K562 (cell line): ENCODE measurements around the gene STMN3.

ENCODE experiments used
- ARHGAP35 ChIP-seq: fragments of 450-650 bp; IDR thresholded peaks from 2 replicates; pipeline ENCODE4 v1.6.1; 2018; ENCODE audit not compliant: partially characterized antibody
- FOS ChIP-seq: IDR thresholded peaks from 3 replicates; pipeline ENCODE4 v1.6.1; 2011; ENCODE audit not compliant: insufficient read length; ENCODE audit errors: extremely low read depth
- FOXA1 ChIP-seq: fragments of 450-650 bp; IDR thresholded peaks from 2 replicates; pipeline ENCODE4 v1.6.1; 2016; ENCODE audit warnings: mild to moderate bottlenecking, borderline replicate concordance
- FOXA3 ChIP-seq, 2 experiments: fragments of 450-650 bp in 1 of 2; sonication (generic) in 1 of 2; formaldehyde crosslinking; IDR thresholded peaks in 1 of 2; conservative IDR thresholded peaks in 1 of 2; 2 replicates each; pipeline versions ENCODE4 v1.4.0 to v1.8.0; 2020 to 2022; ENCODE audit warnings: mild to moderate bottlenecking in 2 of 2, missing genetic modification reagents in 1 of 2
- IRF2 ChIP-seq: sonication (generic); formaldehyde crosslinking; IDR thresholded peaks from 2 replicates; pipeline ENCODE4 v1.8.1; 2022; ENCODE audit warnings: mild to moderate bottlenecking, missing genetic modification reagents
- NR1H2 ChIP-seq: sonication (generic); formaldehyde crosslinking; IDR thresholded peaks from 2 replicates; pipeline ENCODE4 v1.4.0; 2020; ENCODE audit warnings: mild to moderate bottlenecking, missing genetic modification reagents
- RB1 ChIP-seq: fragments of 450-650 bp; IDR thresholded peaks from 2 replicates; pipeline ENCODE4 v1.6.1; 2017; ENCODE audit warnings: low read depth, mild to moderate bottlenecking
- RCOR1 ChIP-seq, 2 experiments: IDR thresholded peaks; 2 replicates each; pipeline ENCODE4 v1.6.1; 2012; ENCODE audit warnings: low read depth in 2 of 2, low read length in 2 of 2, borderline replicate concordance in 1 of 2, improper control_type of control experiment in 1 of 2
- ZNF584 ChIP-seq: fragments of 200-800 bp; sonication (Bioruptor generic); IDR thresholded peaks from 2 replicates; pipeline ENCODE4 v1.6.1; 2016; ENCODE audit warnings: low read depth, mild to moderate bottlenecking, missing genetic modification characterization, missing compliant biosample characterization
- TF ChIP-seq, protein P1 (sequence below), 3 experiments: IDR thresholded peaks in 2 of 3; conservative IDR thresholded peaks in 1 of 3; 2 replicates each; pipeline ENCODE4 v1.5.1; 2011 to 2012; ENCODE audit warnings: low read length in 3 of 3, mild to moderate bottlenecking in 3 of 3, control low read depth in 2 of 3, improper control_type of control experiment in 1 of 3, inconsistent platforms in 1 of 3, low read depth in 1 of 3, mixed read lengths in 1 of 3, moderate library complexity in 1 of 3; ENCODE audit not compliant: insufficient read depth in 2 of 3
- TF ChIP-seq, protein P2 (sequence below): sonication (generic); formaldehyde crosslinking; IDR thresholded peaks from 2 replicates; pipeline ENCODE4 v1.8.0; 2023; ENCODE audit warnings: missing genetic modification reagents, mild to moderate bottlenecking, borderline replicate concordance

DNA sequence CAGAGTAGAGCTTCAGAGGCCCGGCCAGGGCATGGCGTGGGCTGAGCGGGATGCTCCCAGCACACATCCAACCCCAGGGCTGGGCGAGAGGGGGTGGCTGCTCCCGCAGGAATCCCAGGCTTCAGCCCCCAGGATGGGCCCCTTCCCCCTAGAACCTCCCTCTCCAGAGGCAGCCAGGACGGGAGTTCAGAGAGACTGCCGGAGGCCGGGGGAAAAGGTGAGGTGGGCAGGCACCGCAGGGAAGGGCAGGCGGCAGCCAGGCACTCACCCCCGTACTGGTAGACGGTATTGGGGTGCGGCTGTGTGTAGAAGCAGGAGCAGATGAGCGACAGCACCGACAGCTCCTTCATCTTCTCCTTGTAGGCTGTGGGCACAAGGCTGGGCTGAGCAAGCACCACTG, 9.3 kb downstream of the STMN3 start:
- TF ChIP-seq IRF2 (CRISPR knock-in tag) (no peak), RCOR1 (IDR thresholded peaks at IDR 0.05; ENCODE audit: borderline replicate concordance in 1 of 2, low read depth in 2 of 2, low read length in 2 of 2) (no peak), FOS (no peak), NR1H2 (CRISPR knock-in tag) (no peak), FOXA1 (no peak), FOXA3 (CRISPR knock-in tag; conservative IDR thresholded peaks at IDR 0.05 in 1 of 2, IDR thresholded peaks at IDR 0.05 in 1 of 2) (no peak), ARHGAP35 (no peak), RB1 (no peak), ZNF584 (CRISPR knock-in tag) (no peak)
- TF ChIP-seq, protein P1, sequence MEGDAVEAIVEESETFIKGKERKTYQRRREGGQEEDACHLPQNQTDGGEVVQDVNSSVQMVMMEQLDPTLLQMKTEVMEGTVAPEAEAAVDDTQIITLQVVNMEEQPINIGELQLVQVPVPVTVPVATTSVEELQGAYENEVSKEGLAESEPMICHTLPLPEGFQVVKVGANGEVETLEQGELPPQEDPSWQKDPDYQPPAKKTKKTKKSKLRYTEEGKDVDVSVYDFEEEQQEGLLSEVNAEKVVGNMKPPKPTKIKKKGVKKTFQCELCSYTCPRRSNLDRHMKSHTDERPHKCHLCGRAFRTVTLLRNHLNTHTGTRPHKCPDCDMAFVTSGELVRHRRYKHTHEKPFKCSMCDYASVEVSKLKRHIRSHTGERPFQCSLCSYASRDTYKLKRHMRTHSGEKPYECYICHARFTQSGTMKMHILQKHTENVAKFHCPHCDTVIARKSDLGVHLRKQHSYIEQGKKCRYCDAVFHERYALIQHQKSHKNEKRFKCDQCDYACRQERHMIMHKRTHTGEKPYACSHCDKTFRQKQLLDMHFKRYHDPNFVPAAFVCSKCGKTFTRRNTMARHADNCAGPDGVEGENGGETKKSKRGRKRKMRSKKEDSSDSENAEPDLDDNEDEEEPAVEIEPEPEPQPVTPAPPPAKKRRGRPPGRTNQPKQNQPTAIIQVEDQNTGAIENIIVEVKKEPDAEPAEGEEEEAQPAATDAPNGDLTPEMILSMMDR (IDR thresholded peaks at IDR 0.05 in 2 of 3, conservative IDR thresholded peaks at IDR 0.05 in 1 of 3; ENCODE audit: insufficient read depth in 2 of 3, low read depth in 1 of 3, low read length in 3 of 3) = no peak
- TF ChIP-seq, protein P2, sequence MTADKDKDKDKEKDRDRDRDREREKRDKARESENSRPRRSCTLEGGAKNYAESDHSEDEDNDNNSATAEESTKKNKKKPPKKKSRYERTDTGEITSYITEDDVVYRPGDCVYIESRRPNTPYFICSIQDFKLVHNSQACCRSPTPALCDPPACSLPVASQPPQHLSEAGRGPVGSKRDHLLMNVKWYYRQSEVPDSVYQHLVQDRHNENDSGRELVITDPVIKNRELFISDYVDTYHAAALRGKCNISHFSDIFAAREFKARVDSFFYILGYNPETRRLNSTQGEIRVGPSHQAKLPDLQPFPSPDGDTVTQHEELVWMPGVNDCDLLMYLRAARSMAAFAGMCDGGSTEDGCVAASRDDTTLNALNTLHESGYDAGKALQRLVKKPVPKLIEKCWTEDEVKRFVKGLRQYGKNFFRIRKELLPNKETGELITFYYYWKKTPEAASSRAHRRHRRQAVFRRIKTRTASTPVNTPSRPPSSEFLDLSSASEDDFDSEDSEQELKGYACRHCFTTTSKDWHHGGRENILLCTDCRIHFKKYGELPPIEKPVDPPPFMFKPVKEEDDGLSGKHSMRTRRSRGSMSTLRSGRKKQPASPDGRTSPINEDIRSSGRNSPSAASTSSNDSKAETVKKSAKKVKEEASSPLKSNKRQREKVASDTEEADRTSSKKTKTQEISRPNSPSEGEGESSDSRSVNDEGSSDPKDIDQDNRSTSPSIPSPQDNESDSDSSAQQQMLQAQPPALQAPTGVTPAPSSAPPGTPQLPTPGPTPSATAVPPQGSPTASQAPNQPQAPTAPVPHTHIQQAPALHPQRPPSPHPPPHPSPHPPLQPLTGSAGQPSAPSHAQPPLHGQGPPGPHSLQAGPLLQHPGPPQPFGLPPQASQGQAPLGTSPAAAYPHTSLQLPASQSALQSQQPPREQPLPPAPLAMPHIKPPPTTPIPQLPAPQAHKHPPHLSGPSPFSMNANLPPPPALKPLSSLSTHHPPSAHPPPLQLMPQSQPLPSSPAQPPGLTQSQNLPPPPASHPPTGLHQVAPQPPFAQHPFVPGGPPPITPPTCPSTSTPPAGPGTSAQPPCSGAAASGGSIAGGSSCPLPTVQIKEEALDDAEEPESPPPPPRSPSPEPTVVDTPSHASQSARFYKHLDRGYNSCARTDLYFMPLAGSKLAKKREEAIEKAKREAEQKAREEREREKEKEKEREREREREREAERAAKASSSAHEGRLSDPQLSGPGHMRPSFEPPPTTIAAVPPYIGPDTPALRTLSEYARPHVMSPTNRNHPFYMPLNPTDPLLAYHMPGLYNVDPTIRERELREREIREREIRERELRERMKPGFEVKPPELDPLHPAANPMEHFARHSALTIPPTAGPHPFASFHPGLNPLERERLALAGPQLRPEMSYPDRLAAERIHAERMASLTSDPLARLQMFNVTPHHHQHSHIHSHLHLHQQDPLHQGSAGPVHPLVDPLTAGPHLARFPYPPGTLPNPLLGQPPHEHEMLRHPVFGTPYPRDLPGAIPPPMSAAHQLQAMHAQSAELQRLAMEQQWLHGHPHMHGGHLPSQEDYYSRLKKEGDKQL (CRISPR knock-in tag) = no peak
